B cell (primary cell): Measurements from ENCODE around the gene KAT2A. TPM values are rescaled to one million over a fixed set of nuclear protein-coding genes. Genes with fewer than 3 reads are reported as not detected.

Experiments used
- ATAC-seq: fragments of 200-7000 bp; cut with Tn5 transposase; one replicate; pipeline ENCODE4 v1.10.0; 2021; ENCODE audit warnings: low read depth, mild to moderate bottlenecking, moderate number of reproducible peaks, moderate library complexity
- CTCF ChIA-PET: fragments of 350-600 bp; sonication (Branson Sonifier 250); formaldehyde crosslinking; loops from one replicate; lab custom pipeline; 2021; ENCODE audit warnings: antibody characterized with exemption, inconsistent platforms; lab: Charles Lee
- POLR2A ChIA-PET: fragments of 350-600 bp; sonication (Branson Sonifier 250); formaldehyde crosslinking; loops from one replicate; lab custom pipeline; 2021; ENCODE audit warnings: antibody characterized with exemption; lab: Charles Lee
- DNase-seq: peaks from one replicate; pipeline ENCODE4 v3.0.0; 2013
- H2AFZ ChIP-seq: 2 replicates; pipeline ENCODE4 v1.6.1; 2012; ENCODE audit warnings: mild to moderate bottlenecking, low read depth, low read length; ENCODE audit not compliant: insufficient read depth, poor library complexity, severe bottlenecking
- H3K27ac ChIP-seq, 2 donors: 1 replicate in 1 of 2; 2 replicates in 1 of 2; pipeline ENCODE4 v1.5.1; 2012 to 2013; ENCODE audit warnings: low read length in 2 of 2, mild to moderate bottlenecking in 2 of 2, moderate library complexity in 1 of 2
- H3K27me3 ChIP-seq, 4 experiments: fragments of 200-600 bp in 1 of 4; sonication (generic) in 1 of 4; replicated peaks in 1 of 4; 1 replicate in 2 of 4; 2 replicates in 2 of 4; pipeline versions ENCODE4 v1.6.1 to v1.7.0; 2013 to 2016; ENCODE audit warnings: low read length in 3 of 4, mild to moderate bottlenecking in 2 of 4, mixed read lengths in 1 of 4, moderate library complexity in 1 of 4; ENCODE audit not compliant: insufficient read depth in 4 of 4, control insufficient read depth in 3 of 4; ENCODE audit errors: control extremely low read depth in 1 of 4
- H3K36me3 ChIP-seq, 2 experiments: replicated peaks in 1 of 2; 1 replicate in 1 of 2; 2 replicates in 1 of 2; pipeline versions ENCODE4 v1.6.1 to v1.7.1; 2013; ENCODE audit warnings: low read length in 1 of 2; ENCODE audit not compliant: insufficient read depth in 2 of 2, control insufficient read depth in 1 of 2; ENCODE audit errors: control extremely low read depth in 1 of 2, extremely low read depth in 1 of 2
- H3K4me1 ChIP-seq, 2 donors: fragments of 200-600 bp in 1 of 2; sonication (generic) in 1 of 2; 1 replicate in 1 of 2; 2 replicates in 1 of 2; pipeline versions ENCODE4 v1.5.1 to v1.6.1; 2013 to 2017; ENCODE audit warnings: low read length in 2 of 2; ENCODE audit not compliant: control insufficient read depth in 2 of 2, insufficient read depth in 2 of 2
- H3K4me2 ChIP-seq: replicated peaks from 2 replicates; pipeline ENCODE3; 2012; ENCODE audit warnings: mild to moderate bottlenecking, low read depth, low read length; ENCODE audit not compliant: poor library complexity, severe bottlenecking
- H3K4me3 ChIP-seq, 5 experiments: fragments of 200-600 bp in 1 of 5; sonication (generic) in 1 of 5; 1 replicate in 3 of 5; 2 replicates in 2 of 5; pipeline versions ENCODE4 v1.5.1 to v1.7.0; 2011 to 2016; ENCODE audit warnings: low read length in 4 of 5, mild to moderate bottlenecking in 4 of 5, low read depth in 2 of 5, control low read depth in 1 of 5, moderate library complexity in 1 of 5; ENCODE audit not compliant: insufficient read depth in 1 of 5; ENCODE audit errors: control extremely low read depth in 1 of 5, extremely low read depth in 1 of 5
- H3K79me2 ChIP-seq: fragments of 200-600 bp; sonication (generic); one replicate; pipeline ENCODE4 v1.6.0; 2016; ENCODE audit warnings: low read length; ENCODE audit not compliant: control insufficient read depth, insufficient read depth
- H3K9ac ChIP-seq: fragments of 200-600 bp; sonication (generic); 2 replicates; pipeline ENCODE4 v1.6.1; 2017; ENCODE audit warnings: mild to moderate bottlenecking, low read length, moderate library complexity
- H3K9me3 ChIP-seq, 3 donors: one replicate each; pipeline versions ENCODE4 v1.6.1 to v1.7.1; 2013; ENCODE audit warnings: low read length in 2 of 3; ENCODE audit not compliant: control insufficient read depth in 2 of 3, insufficient read depth in 1 of 3; ENCODE audit errors: control extremely low read depth in 1 of 3
- H4K20me1 ChIP-seq: 2 replicates; pipeline ENCODE4 v1.6.0; 2012; ENCODE audit warnings: mild to moderate bottlenecking, low read length; ENCODE audit not compliant: insufficient read depth, control insufficient read depth, poor library complexity, severe bottlenecking
- H3K27ac Mint-ChIP-seq: one replicate; pipeline ENCODE4 v1.8.0; 2021; ENCODE audit warnings: mixed read lengths
- H3K27me3 Mint-ChIP-seq: one replicate; pipeline ENCODE4 v1.8.0; 2021; ENCODE audit warnings: mixed read lengths
- H3K4me1 Mint-ChIP-seq: one replicate; pipeline ENCODE4 v1.8.0; 2021; ENCODE audit warnings: mixed read lengths
- H3K4me3 Mint-ChIP-seq: one replicate; pipeline ENCODE4 v1.8.0; 2021; ENCODE audit warnings: mixed read lengths
- H3K9me3 Mint-ChIP-seq: one replicate; pipeline ENCODE4 v1.8.0; 2022; ENCODE audit warnings: mixed read lengths; ENCODE audit not compliant: insufficient read depth
- EZH2 ChIP-seq: IDR thresholded peaks from 2 replicates; pipeline ENCODE4 v1.6.1; 2012; ENCODE audit warnings: borderline replicate concordance, low read depth, mild to moderate bottlenecking, moderate library complexity, low read length; ENCODE audit not compliant: insufficient read depth, poor library complexity, severe bottlenecking
- WGBS: methylation state at CpG from one replicate; pipeline ENCODE4 v1.1.5; 2013; ENCODE audit warnings: missing lambda C conversion rate; ENCODE audit not compliant: insufficient coverage; 5-methylcytosine and 5-hydroxymethylcytosine counted together
- intact Hi-C: fragments of 100-400 bp; cut with micrococcal nuclease; formaldehyde crosslinking; loops from one replicate; pipeline ENCODE4 v1.10.0; 2022
- polyA plus RNA-seq: library from polyadenylated mRNA; depleted of rRNA; stranded (reverse); fragments of >200 nt; gene quantifications from 2 replicates; pipeline ENCODE4 v1.2.3, GENCODE V29; 2012
- total RNA-seq, 2 donors: library from RNA; stranded (reverse); fragments of 120-200 nt in 1 of 2; gene quantifications; 1 replicate in 1 of 2; 2 replicates in 1 of 2; pipeline versions ENCODE4 v1.2.3 to v1.2.4, GENCODE V29; 2013 to 2022
- TF ChIP-seq, protein P1 (sequence below): fragments of 200-600 bp; IDR thresholded peaks from one replicate; pipeline ENCODE4 v1.8.0; 2022; ENCODE audit warnings: antibody characterized with exemption, mild to moderate bottlenecking

Gene KAT2A
- total and polyA plus RNA-seq, 2 donors (not counting 1 experiment from before 2014, with no cell fraction given), result 66.3 to 155 TPM

DNA sequence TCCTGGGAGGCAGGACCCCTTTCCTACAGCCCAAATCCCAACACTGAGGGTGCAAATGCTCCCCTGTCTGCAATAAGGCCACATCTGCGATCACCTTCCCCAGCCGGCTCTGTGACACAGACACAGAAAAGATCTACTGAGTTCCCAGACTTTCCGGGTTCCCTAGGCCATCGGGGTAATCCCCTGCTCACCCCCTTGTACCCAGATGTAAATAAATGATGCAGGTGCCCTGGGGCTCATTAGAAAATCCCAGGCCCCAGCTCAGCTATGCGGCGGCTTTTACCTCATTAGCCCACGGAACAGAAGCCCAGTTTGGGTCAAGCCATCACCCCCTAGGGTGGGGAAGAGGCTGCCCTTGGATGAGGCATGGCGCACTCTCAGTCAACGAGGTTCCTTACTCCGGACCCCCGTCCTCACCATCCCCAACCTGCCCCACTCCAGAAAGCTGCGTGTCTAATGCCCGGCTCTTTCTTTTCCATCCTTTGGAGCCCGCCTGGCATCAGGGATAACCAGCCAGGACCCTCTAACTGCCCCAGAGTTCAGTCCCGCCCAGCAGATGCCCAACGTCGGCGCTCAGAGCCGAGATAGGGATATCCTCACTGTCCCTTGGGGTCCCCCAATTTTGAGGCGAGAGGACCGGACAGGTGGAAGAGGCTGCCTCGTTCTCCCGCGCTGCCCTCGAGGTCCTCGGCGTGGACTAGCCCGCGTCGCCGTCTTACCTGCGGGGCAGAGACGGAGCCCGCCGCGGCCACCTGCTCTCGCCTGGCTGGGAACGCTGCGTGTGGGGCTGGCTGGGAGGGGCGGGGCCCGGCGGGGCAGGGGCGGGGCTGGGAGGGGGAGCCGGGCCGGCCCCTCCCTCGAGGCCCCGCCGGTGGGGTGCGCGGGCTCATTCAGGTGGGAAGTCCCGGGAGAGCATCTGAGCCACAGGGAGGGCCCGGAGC is 23.2 kb downstream of the KAT2A start, which contains the start of gene ZNF385C:
TSS of gene ZNF385C (minus strand) at position 783 of the 941 bp plus-strand sequence. CDS start 35,417 bp downstream, outside the sequence.
- H3K27me3 Mint-ChIP-seq, result peaks cover 20% of the 10 kb centered on the region
- Histone ChIP-seq H3K79me2 (no peaks in the 10 kb centered on the region), H3K9me3 (no peaks in the 10 kb centered on the region), H3K4me1 (peaks cover 11 to 17% of the 10 kb centered on the region in 2 donors), H3K4me2 (peak within 1 kb of the TSS; percentile 96), H3K9ac (peak within 1 kb of the TSS; percentile 59), H3K4me3 (peak within 1 kb of the TSS in 4 of 5 experiments; percentile 29 to 57 (median 43)), H3K36me3 (peaks cover 0 to 1% of the 10 kb centered on the region in 2 experiments), H2AFZ (peak within 1 kb of the TSS; percentile 89), H3K27me3 (peaks cover 0 to 23% (median 11%) of the 10 kb centered on the region in 4 experiments), H4K20me1 (no peaks in the 10 kb centered on the region), H3K27ac (no peak within 1 kb of the TSS)
- ChIA-PET CTCF (interaction anchor here (0.6 to 1.9 kb wide), 6 partner anchors 18 to 72 kb away, joined by 3 to 11 read pairs (median 4); no protein-coding TSS in a partner anchor), POLR2A (no interaction called here)
- peak within 1 kb of the TSS; percentile 80 for H3K4me3 Mint-ChIP-seq
- WGBS, result 12% methylated on average over 31 of the region's 52 CpGs
- no peaks in the 10 kb centered on the region for H3K9me3 Mint-ChIP-seq
- peaks cover 9% of the 10 kb centered on the region for H3K4me1 Mint-ChIP-seq
- DNase-seq, result peak; percentile 66
- TF ChIP-seq EZH2, result no peak
- TF ChIP-seq, protein P1, sequence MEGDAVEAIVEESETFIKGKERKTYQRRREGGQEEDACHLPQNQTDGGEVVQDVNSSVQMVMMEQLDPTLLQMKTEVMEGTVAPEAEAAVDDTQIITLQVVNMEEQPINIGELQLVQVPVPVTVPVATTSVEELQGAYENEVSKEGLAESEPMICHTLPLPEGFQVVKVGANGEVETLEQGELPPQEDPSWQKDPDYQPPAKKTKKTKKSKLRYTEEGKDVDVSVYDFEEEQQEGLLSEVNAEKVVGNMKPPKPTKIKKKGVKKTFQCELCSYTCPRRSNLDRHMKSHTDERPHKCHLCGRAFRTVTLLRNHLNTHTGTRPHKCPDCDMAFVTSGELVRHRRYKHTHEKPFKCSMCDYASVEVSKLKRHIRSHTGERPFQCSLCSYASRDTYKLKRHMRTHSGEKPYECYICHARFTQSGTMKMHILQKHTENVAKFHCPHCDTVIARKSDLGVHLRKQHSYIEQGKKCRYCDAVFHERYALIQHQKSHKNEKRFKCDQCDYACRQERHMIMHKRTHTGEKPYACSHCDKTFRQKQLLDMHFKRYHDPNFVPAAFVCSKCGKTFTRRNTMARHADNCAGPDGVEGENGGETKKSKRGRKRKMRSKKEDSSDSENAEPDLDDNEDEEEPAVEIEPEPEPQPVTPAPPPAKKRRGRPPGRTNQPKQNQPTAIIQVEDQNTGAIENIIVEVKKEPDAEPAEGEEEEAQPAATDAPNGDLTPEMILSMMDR, result no peak
- intact Hi-C loops, result loop anchor here (1.0 kb wide), 1 partner anchor 9 kb away; no protein-coding TSS in a partner anchor
- H3K27ac Mint-ChIP-seq, result no peak within 1 kb of the TSS
- peak; percentile 77 for ATAC-seq
